ENCODE results near the gene SIGLEC12.

Gene SIGLEC12

DNA sequence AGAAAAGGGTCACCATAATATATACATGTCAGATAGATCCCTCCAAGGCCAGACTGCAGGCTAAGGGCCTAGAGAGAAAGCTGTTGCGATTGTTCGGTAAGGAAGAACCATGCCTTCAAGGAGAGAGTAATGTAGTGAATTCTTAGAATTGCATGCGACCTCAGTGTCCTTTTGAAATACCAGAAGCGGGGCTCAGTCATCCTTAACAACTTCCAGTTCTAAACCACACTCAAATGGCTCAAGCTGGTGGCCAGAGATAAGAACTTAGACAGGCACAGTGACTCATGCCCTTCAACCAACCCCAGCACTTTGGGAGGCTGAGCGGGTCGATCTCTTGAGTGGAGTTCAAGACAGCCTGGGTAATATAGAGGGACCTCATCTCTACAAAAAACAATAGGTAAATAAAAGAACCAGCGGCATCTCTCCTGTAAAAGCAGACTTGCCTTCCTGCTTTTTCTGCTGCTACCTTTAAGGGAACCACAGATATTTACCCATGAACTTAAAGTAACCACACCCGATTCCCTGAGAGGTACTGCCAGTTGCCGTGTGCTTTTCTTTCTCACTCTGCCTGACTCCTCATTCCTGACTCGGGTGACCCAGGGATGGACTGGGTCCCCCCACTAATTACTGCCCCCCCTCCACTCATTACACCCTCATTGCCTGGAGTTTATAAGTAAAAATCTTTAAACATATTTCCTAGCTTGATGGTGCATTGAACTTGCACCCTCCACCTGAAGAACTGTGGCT is 45.2 kb upstream of the SIGLEC12 start:
- peaks cover 3% of the 10 kb centered on the region; the same call in 1 of the 2 replicates for H4K20me1 ChIP-seq (ENCODE audit: insufficient read depth, low read length)
- no peak overlapping the region for H3K27ac ChIP-seq (ENCODE audit: low read length)
- H3K4me3 ChIP-seq (ENCODE audit: low read depth in 1 of 2, low read length in 2 of 2), result no peak overlapping the region
- H3K36me3 ChIP-seq (ENCODE audit: insufficient read depth, low read length), result no peaks in the 10 kb centered on the region
- no peak for TF ChIP-seq EZH2 (IDR thresholded peaks at IDR 0.05; ENCODE audit: borderline replicate concordance, low read depth, low read length, severe bottlenecking)
- TF ChIP-seq, protein P1, sequence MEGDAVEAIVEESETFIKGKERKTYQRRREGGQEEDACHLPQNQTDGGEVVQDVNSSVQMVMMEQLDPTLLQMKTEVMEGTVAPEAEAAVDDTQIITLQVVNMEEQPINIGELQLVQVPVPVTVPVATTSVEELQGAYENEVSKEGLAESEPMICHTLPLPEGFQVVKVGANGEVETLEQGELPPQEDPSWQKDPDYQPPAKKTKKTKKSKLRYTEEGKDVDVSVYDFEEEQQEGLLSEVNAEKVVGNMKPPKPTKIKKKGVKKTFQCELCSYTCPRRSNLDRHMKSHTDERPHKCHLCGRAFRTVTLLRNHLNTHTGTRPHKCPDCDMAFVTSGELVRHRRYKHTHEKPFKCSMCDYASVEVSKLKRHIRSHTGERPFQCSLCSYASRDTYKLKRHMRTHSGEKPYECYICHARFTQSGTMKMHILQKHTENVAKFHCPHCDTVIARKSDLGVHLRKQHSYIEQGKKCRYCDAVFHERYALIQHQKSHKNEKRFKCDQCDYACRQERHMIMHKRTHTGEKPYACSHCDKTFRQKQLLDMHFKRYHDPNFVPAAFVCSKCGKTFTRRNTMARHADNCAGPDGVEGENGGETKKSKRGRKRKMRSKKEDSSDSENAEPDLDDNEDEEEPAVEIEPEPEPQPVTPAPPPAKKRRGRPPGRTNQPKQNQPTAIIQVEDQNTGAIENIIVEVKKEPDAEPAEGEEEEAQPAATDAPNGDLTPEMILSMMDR (IDR thresholded peaks at IDR 0.05; ENCODE audit: borderline replicate concordance, extremely low read depth, low read length, poor library complexity, severe bottlenecking), result no peak
- DNase-seq (no peak), ATAC-seq (ENCODE audit: insufficient read depth, low read depth) (no peak)
- H3K27me3 ChIP-seq (ENCODE audit: insufficient read depth, low read length, poor library complexity), result peaks cover 23% of the 10 kb centered on the region
- no peak overlapping the region for H3K4me2 ChIP-seq (ENCODE audit: insufficient read depth, low read length)
- no peak overlapping the region for H2AFZ ChIP-seq (ENCODE audit: low read depth, low read length)
- no peaks in the 10 kb centered on the region for H3K4me1 ChIP-seq (ENCODE audit: insufficient read depth, low read length)
- H3K9ac ChIP-seq (ENCODE audit: low read depth, low read length), result no peak overlapping the region
- no peaks in the 10 kb centered on the region for H3K79me2 ChIP-seq (ENCODE audit: insufficient read depth, low read length)
- H3K9me3 ChIP-seq (ENCODE audit: insufficient read depth, low read length, severe bottlenecking), result no peaks in the 10 kb centered on the region

DNA sequence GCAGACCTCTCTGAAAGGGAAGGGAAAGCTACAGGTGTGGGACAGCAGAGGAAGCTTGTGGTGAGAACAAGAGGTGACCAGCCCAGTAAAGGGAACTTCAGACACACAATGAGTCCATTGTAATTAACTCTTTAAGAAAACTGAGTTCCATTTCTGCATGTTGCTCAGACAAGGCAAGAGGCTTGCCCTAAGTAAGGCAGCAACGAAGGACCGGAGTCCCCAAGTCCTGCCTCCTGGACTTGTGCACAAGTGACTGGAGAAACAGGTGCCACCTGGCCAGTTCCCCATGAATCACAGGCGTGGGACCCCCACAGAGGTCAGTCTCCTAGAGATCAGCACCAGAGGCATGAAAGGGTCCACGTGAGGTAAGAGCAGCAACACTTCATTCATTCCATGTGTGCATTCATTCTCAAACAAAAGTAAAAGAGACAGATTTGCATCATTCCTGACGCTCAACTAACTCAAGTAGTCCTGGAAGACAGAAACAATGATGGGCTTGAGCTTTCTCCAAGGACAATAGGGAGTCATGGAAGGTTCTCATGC is 44.6 kb upstream of the SIGLEC12 start:
- Histone ChIP-seq H3K4me2 (ENCODE audit: insufficient read depth, low read length) (no peak overlapping the region), H3K79me2 (ENCODE audit: insufficient read depth, low read length) (no peaks in the 10 kb centered on the region), H3K9me3 (ENCODE audit: insufficient read depth, low read length, severe bottlenecking) (no peaks in the 10 kb centered on the region), H3K4me1 (ENCODE audit: insufficient read depth, low read length) (no peaks in the 10 kb centered on the region), H3K4me3 (ENCODE audit: low read depth in 1 of 2, low read length in 2 of 2) (no peak overlapping the region), H2AFZ (ENCODE audit: low read depth, low read length) (no peak overlapping the region), H3K27me3 (ENCODE audit: insufficient read depth, low read length, poor library complexity) (peaks cover 23% of the 10 kb centered on the region), H3K9ac (ENCODE audit: low read depth, low read length) (no peak overlapping the region), H3K27ac (ENCODE audit: low read length) (no peak overlapping the region), H4K20me1 (ENCODE audit: insufficient read depth, low read length) (peaks cover 3% of the 10 kb centered on the region; the same call in 1 of the 2 replicates), H3K36me3 (ENCODE audit: insufficient read depth, low read length) (no peaks in the 10 kb centered on the region)
- no peak for ATAC-seq (ENCODE audit: insufficient read depth, low read depth)
- TF ChIP-seq, protein P1 (IDR thresholded peaks at IDR 0.05; ENCODE audit: borderline replicate concordance, extremely low read depth, low read length, poor library complexity, severe bottlenecking), result no peak
- TF ChIP-seq EZH2 (IDR thresholded peaks at IDR 0.05; ENCODE audit: borderline replicate concordance, low read depth, low read length, severe bottlenecking), result no peak
- no peak for DNase-seq

DNA sequence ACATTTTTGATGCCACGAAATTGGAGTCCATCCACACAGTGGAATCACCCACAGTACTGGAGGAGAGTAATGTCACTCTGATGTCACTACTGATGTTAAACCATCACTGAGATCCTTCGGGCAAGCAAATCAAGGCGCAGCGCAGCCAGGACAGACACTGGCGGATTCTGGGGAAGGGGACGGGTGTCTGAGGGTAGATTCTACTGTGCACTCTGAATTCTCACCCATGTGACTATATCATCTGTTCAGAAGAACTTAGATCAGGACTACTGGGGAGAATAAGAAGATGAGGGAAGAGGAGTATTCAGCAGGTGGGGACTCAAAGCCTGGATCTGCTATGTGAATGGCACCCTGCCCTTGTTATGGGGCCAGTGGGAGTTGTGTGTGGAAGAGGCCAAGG is 42.4 kb upstream of the SIGLEC12 start:
- DNase-seq (no peak), ATAC-seq (ENCODE audit: insufficient read depth, low read depth) (no peak)
- no peak overlapping the region for H2AFZ ChIP-seq (ENCODE audit: low read depth, low read length)
- no peak overlapping the region for H3K4me3 ChIP-seq (ENCODE audit: low read depth in 1 of 2, low read length in 2 of 2)
- peaks cover 23% of the 10 kb centered on the region for H3K27me3 ChIP-seq (ENCODE audit: insufficient read depth, low read length, poor library complexity)
- H3K4me2 ChIP-seq (ENCODE audit: insufficient read depth, low read length), result no peak overlapping the region
- H4K20me1 ChIP-seq (ENCODE audit: insufficient read depth, low read length), result peaks cover 3% of the 10 kb centered on the region; the same call in 1 of the 2 replicates
- TF ChIP-seq EZH2 (IDR thresholded peaks at IDR 0.05; ENCODE audit: borderline replicate concordance, low read depth, low read length, severe bottlenecking), result no peak
- TF ChIP-seq, protein P1 (IDR thresholded peaks at IDR 0.05; ENCODE audit: borderline replicate concordance, extremely low read depth, low read length, poor library complexity, severe bottlenecking), result no peak
- no peak overlapping the region for H3K9ac ChIP-seq (ENCODE audit: low read depth, low read length)
- H3K79me2 ChIP-seq (ENCODE audit: insufficient read depth, low read length), result no peaks in the 10 kb centered on the region
- no peaks in the 10 kb centered on the region for H3K4me1 ChIP-seq (ENCODE audit: insufficient read depth, low read length)
- H3K9me3 ChIP-seq (ENCODE audit: insufficient read depth, low read length, severe bottlenecking), result no peaks in the 10 kb centered on the region
- H3K27ac ChIP-seq (ENCODE audit: low read length), result no peak overlapping the region
- no peaks in the 10 kb centered on the region for H3K36me3 ChIP-seq (ENCODE audit: insufficient read depth, low read length)
